Right hindlimb (tissue), 1 donor: ENCODE results near the gene RASEF.
"Not testable (repeated sequence)": the region's sequence is repeated elsewhere in the genome, so short reads cannot be mapped to it uniquely, and the experiment has no call there.

ENCODE experiments used
- DNase-seq: peaks from one replicate; pipeline ENCODE4 v3.0.0-alpha.2; 2018

RASEF gene

DNA sequence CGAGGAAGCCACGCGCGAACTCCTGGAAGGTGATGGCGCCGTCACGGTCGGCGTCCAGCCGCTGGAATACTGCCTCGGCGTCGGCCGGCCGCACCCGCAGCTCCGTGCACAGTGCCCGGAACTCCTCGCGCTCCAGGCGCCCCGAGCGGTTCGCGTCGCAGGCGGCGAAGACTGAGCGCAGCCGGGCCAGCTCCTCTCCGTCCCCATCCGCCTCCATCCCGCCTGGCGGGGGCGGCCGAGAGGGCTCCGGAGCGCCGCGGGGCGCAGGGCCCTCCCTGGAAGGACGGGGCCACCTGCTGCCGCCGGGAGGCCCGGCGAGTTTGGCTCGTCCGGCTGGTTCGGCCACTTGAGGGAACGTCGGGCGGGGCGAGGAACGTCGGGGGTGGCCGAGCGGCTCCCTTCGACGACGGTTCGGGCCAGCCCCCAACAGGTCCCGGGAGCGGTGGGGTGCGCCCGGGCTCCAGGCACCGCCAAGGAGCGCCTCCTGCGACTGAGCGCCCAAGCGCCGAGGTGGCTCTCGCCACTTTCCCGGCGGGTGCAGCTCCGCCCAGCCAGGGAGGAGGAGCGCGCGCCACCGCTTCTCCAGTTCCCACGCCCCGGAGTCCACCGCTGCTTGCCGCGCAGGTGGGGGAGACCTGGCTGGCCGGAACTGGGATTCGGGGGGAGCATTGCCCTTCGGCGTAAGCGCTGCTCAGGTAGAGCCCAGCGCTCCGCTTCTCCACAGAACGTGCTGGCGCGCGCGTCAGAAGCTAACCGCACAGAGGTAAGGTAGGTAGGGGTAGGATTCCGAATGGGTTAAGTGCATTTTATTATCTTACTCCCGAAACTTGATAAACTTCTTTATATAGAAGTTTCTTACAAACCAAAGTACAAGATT lies at the start of gene RASEF:
TSS of gene RASEF (minus strand) at position 492 of the 877 bp plus-strand sequence. CDS start at position 217, 275 bp downstream.
- peak; percentile 54 for DNase-seq

DNA sequence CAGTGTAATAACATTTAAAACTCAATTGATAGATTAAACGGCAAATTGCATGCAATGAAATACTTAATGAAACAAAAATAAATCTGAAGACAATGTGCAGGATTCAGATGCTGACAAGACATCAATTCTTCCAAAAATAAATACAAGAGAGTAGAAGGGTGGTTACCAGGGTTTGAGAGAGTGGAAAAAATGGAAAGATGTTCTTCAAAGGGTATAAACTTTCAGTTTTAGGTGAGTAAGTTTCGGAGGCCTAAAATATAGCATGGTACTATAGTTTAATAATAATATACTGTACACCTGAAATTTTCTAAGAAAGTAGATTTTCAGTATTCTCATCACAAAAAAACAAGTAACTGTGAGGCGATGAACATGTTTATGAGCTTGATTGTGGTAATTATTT lies 48.2 kb upstream of the RASEF start:
- DNase-seq: no peak

- no peak for DNase-seq
Measured at GRCh38 chr9:83109296-83109695, 46.4 kb upstream of the RASEF start.

DNA sequence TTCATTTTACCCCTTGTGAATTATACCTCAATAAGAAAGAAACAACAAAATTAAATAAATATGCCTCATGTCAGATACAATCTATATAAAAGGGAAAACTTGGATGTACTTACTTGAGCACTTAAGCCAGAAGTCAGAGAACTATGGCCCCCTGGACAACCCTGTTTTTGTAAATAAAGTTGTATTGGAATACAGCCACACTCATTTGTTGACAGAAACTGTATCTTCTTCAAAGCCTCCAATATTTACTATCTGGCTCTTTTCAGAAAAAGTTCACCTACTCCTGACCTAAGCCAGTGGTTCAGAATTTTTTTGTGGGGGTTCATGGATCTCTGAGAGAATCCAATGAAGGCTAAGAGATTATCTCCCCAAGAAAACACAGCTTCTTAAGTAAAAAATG lies 45.3 kb upstream of the RASEF start:
- no peak for DNase-seq

DNA sequence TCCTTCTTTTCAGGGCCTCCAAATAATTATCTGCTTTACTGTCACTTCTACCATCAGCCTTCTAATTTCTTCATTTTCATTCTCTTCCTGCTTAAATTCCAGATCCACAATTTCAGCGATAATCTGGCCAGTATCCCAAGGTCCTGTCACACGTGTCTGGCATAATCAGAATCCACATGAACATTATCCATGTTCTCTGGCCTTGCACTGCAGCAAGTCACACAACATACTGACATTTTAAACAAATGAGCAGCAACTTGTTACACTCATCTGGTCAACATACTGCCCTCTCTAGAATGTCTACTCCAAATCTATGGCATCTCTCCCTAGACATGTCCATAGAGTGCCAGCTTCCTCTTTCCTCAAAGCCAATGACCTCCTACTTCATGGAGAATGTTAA lies 43.8 kb upstream of the RASEF start:
- no peak for DNase-seq

GRCh38 chr9:83106263-83106662 lies 43.3 kb upstream of the RASEF start:
- DNase-seq: no peak

DNA sequence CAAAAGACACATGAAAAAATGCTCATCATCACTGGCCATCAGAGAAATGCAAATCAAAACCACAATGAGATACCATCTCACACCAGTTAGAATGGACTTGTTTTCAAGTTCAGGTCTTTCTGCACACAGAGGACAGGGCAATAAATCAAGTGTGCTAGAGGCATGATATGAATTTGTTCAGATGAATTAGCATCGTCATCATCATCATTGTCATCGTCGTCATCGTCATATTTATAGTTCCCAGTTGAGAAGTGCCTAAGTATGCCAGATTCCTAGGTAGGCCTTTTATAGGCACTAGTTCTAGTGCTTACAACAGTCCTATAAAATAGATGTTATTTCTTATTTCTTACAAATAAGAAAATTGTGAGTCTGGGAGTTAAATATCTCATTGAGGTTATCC lies 34.7 kb upstream of the RASEF start:
- no peak for DNase-seq

DNA sequence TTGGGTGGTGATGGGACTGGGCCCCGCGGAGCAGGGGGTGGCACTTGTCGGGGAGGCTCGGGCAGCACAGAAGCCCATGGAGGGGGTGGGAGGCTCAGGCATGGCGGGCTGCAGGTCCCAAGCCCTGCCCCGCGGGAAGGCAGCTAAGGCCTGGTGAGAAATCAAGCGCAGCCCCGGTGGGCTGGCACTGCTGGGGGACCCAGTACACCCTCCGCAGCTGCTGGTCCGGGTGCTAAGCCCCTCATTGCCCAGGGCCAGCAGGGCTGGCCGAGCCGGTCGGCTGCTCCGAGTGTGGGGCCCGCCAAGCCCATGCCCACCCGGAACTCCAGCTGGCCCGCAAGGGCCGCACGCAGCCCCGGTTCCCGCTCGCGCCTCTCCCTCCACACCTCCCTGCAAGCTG lies 30.4 kb upstream of the RASEF start:
- DNase-seq: not testable (repeated sequence)

DNA sequence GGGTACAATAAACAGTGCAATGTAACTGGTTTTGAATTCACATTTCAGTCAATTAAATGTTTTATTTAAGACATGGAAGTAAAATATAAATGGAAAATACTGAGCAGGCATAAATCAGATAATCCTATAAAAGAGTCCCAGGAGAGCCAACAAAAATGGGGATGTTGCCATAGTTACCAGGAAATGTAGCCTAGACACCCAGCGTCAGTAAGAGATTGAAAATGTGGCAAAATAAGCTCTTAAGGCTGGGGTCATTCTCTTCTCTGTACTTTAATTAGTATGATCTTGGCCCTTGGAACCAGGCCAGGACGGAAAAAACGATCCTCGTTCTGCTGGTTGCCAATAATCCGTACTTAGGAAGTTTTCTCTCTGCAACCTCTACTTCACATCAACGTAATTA lies 18.9 kb upstream of the RASEF start:
- no peak for DNase-seq

GRCh38 chr9:83081010-83081409 lies 18.1 kb upstream of the RASEF start:
- DNase-seq: no peak

DNA sequence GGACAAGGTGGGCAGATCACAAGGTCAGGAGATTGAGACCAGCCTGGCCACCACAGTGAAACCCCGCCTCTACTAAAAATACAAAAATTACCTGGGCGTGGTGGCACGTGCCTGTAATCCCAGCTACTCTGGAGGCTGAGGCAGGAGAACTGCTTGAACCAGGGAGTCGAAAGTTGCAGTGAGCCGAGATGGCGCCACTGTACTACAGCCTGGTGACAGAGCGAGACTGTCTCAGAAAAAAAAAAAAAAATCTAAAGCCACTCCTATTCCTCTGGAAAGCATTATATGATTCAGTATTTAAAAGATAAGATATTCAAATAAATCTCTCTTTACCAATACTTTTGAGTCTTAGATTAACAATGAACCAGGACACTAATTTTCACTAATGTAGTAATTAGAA lies 13.0 kb upstream of the RASEF start:
- not testable (repeated sequence) for DNase-seq

DNA sequence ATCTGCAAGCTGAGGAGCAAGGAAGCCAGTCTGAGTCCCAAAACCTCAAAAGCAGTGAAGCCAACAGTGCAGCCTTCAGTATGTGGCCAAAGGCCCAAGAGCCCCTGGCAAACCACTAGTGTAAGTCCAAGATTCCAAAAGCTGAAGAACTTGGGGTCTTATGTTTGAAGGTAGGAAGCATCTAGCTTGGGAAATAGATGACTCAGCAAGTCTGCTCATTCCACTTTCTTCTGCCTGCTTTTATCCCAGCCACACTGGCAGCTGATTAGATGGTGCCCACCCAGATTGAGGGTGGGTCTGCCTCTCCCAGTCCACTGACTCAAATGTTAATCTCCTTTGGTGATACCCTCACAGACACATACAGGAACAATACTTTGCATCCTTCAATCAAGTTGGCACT lies 9.6 kb upstream of the RASEF start:
- DNase-seq: not testable (repeated sequence)

GRCh38 chr9:83071626-83072025 lies 8.7 kb upstream of the RASEF start:
- no peak for DNase-seq

DNA sequence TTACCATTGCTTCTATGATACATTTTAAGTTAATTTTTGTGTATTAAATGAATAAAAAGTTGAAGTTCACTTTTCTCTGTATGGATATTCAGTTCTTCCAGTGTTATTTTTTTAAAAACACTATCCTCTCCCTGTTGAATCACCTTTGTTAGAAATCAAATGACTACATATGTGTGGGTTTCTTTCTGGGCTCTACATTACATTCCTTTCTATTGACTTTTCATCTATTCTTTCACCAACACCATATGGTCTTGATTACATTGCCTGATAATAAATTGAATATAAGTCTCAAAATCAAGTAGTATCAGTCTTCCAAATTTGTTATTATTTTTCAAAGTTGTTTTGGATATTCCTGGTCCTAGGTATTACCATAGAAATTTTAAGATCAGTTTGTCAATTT lies 7.3 kb upstream of the RASEF start:
- DNase-seq: no peak

- no peak for DNase-seq
Measured at GRCh38 chr9:83069651-83070050, 6.7 kb upstream of the RASEF start.

GRCh38 chr9:83068414-83068813 lies 5.5 kb upstream of the RASEF start:
- DNase-seq: no peak

GRCh38 chr9:83067579-83067978 lies 4.6 kb upstream of the RASEF start:
- no peak for DNase-seq

DNA sequence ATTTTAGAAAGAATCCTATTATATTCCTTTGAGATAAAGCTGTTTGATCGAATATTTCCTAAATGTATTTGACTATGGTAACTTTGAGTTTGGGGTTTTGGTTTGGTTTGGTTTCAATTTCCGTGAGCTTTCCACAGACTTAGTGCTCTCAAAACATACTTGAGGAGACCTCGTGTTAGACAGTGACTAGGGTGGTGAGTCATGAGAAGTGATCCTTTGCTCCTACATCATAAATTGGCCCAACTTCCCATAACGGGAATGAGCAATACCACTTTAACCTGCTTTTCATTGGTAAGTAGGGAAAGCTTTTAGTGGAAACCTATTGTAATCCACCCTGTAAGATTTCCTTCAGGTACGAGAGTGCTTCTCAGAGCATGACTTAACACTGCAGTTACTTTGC lies 3.8 kb upstream of the RASEF start:
- DNase-seq: no peak

DNA sequence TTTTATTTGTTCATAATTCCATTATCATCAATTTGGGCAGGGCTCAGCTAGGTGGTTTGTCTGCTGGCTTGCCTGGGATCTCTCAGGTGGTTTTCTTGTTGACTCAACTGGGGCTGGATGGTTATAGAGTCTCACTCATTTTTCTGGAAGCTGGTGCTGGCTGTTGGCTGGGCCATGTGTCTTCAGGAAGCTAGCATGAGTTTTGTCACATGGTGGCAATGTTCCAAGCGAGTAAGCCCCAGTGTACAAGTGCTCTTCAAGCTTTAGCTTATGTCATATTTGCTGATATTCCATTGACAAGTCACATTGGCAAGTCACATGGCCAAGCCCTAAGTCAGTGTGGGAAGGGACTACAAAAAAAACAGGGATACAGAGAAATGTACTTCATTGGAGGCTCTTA lies 2.3 kb upstream of the RASEF start:
- no peak for DNase-seq

GRCh38 chr9:83061990-83062650 lies 822 bp downstream of the RASEF start:
- peak; percentile 46 for DNase-seq

- DNase-seq: no peak
Measured at GRCh38 chr9:83061036-83061435, 1.9 kb downstream of the RASEF start.

GRCh38 chr9:83060556-83060955 lies 2.4 kb downstream of the RASEF start:
- no peak for DNase-seq

DNA sequence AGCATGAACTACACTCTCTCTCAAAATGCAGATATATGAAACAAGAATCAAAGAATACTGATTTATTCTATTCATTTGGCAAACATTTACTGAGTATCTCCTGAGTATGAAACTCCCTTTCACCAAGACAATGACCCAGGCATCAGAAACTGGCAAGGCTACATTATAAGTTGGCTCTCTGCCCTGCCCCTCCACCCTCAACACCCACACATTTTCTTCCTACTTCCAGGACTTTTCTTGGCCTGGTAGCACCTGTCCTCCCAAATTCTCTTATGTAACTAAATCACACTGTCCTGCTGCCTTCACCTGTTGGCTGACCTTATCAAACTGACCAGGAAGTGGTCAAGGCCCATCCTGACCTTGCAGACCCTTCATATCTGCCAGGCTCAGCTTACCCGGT lies 3.5 kb downstream of the RASEF start:
- no peak for DNase-seq

- no peak for DNase-seq
Measured at GRCh38 chr9:83056911-83057310, 6.0 kb downstream of the RASEF start.
